ENCODE measurements around the gene C6orf47. TPM values are rescaled to one million over a fixed set of nuclear protein-coding genes. Genes with fewer than 3 reads are reported as not detected.

Gene C6orf47
- total and polyA plus RNA-seq, 2 of the 13 experiments (the other 11 are each of a cell fraction or from before 2014, with no cell fraction given), result 1.7 to 18.1 TPM

DNA sequence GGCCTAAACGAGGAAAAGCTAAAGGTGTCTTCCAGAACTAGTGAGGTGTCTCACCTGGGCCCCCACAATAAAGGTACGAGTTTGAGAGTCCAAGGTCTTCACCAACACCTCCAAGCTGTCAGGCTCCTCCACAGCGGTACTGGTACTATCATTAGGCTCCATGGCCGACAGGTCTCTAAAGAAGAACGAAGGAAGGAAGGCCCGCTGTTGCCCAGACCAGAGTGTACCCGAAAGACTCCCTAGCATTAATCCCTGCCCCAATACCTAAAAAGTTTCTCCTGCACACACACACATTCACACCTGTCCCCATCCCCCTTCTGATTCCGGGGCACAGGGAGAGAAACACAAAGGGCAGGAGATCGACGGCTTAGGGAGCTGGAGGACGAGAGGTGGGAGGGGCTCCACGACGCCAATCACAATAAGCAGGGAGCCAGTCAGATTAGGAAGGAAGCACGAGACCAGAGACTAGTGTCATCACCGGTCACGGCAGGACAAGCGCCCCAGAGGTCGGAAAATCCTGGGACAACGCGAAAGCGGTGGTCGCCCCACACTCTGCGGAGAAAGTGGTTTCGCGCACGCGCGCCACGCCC lies 8.9 kb downstream of the C6orf47 start (continued):
- no peak for TF ChIP-seq YEATS4 (CRISPR knock-in tag; IDR thresholded peaks at IDR 0.05; ENCODE audit: borderline replicate concordance)
- no peak for TF ChIP-seq FLYWCH1 (CRISPR knock-in tag; IDR thresholded peaks at IDR 0.05)
- TF ChIP-seq ZKSCAN5 (CRISPR knock-in tag; IDR thresholded peaks at IDR 0.05), result no peak
- TF ChIP-seq, protein P1, sequence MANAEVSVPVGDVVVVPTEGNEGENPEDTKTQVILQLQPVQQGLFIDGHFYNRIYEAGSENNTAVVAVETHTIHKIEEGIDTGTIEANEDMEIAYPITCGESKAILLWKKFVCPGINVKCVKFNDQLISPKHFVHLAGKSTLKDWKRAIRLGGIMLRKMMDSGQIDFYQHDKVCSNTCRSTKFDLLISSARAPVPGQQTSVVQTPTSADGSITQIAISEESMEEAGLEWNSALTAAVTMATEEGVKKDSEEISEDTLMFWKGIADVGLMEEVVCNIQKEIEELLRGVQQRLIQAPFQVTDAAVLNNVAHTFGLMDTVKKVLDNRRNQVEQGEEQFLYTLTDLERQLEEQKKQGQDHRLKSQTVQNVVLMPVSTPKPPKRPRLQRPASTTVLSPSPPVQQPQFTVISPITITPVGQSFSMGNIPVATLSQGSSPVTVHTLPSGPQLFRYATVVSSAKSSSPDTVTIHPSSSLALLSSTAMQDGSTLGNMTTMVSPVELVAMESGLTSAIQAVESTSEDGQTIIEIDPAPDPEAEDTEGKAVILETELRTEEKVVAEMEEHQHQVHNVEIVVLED (CRISPR knock-in tag; IDR thresholded peaks at IDR 0.05; ENCODE audit: borderline replicate concordance), result no peak
- no peak for TF ChIP-seq NR2F6 (IDR thresholded peaks at IDR 0.05)
- TF ChIP-seq NR2F6 (CRISPR knock-in tag; IDR thresholded peaks at IDR 0.05), result peak; percentile 30; the same call in 1 of the 2 replicates
- no peak for TF ChIP-seq ZNF510 (CRISPR knock-in tag; IDR thresholded peaks at IDR 0.05; ENCODE audit: low read depth)
- TF ChIP-seq ZBTB14 (CRISPR knock-in tag; IDR thresholded peaks at IDR 0.05), result no peak
- no peak for TF ChIP-seq DZIP1 (CRISPR knock-in tag; IDR thresholded peaks at IDR 0.05)
- no peak for TF ChIP-seq ASH2L (IDR thresholded peaks at IDR 0.05; ENCODE audit: insufficient read length, low read depth, low read length)
- TF ChIP-seq, protein P2, sequence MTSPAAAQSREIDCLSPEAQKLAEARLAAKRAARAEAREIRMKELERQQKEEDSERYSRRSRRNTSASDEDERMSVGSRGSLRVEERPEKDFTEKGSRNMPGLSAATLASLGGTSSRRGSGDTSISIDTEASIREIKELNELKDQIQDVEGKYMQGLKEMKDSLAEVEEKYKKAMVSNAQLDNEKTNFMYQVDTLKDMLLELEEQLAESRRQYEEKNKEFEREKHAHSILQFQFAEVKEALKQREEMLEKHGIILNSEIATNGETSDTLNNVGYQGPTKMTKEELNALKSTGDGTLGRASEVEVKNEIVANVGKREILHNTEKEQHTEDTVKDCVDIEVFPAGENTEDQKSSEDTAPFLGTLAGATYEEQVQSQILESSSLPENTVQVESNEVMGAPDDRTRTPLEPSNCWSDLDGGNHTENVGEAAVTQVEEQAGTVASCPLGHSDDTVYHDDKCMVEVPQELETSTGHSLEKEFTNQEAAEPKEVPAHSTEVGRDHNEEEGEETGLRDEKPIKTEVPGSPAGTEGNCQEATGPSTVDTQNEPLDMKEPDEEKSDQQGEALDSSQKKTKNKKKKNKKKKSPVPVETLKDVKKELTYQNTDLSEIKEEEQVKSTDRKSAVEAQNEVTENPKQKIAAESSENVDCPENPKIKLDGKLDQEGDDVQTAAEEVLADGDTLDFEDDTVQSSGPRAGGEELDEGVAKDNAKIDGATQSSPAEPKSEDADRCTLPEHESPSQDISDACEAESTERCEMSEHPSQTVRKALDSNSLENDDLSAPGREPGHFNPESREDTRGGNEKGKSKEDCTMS (CRISPR knock-in tag; conservative IDR thresholded peaks at IDR 0.05), result no peak
- TF ChIP-seq HNF4A (CRISPR knock-in tag; IDR thresholded peaks at IDR 0.05), result no peak
- no peak for TF ChIP-seq MATR3 (CRISPR knock-in tag; IDR thresholded peaks at IDR 0.05)
- TF ChIP-seq CAMTA2 (CRISPR knock-in tag; IDR thresholded peaks at IDR 0.05; ENCODE audit: borderline replicate concordance), result no peak
- no peak for TF ChIP-seq E2F1 (CRISPR knock-in tag; IDR thresholded peaks at IDR 0.05)
- TF ChIP-seq HOXA9 (CRISPR knock-in tag; IDR thresholded peaks at IDR 0.05; ENCODE audit: borderline replicate concordance), result 0 out of 2 replicates have a peak, but pooled peaks have one; percentile 22
- no peak for TF ChIP-seq SRF (IDR thresholded peaks at IDR 0.05; ENCODE audit: low read depth, low read length)
- TF ChIP-seq ZNF546 (CRISPR knock-in tag; conservative IDR thresholded peaks at IDR 0.05), result no peak

All from HepG2 (cell line).